K562 (cell line): ENCODE results near the gene CLASP1. TPM values are rescaled to one million over a fixed set of nuclear protein-coding genes. Genes with fewer than 3 reads are reported as not detected.
A peak's percentile ranks its signal among the peaks of the same experiment; 100 is the strongest.

Experiments
- CTBP1 ChIP-seq: fragments of 450-650 bp; IDR thresholded peaks from 2 replicates; pipeline ENCODE4 v1.6.1; 2016; ENCODE audit warnings: borderline replicate concordance
- CTCFL ChIP-seq: IDR thresholded peaks from 2 replicates; pipeline ENCODE4 v1.6.1; 2011; ENCODE audit warnings: borderline replicate concordance, low read depth, mild to moderate bottlenecking, moderate library complexity, low read length; ENCODE audit not compliant: insufficient read depth, poor library complexity, severe bottlenecking
- DEAF1 ChIP-seq: fragments of 450-650 bp; formaldehyde crosslinking; IDR thresholded peaks from 2 replicates; pipeline ENCODE4 v1.4.0; 2020; ENCODE audit warnings: mild to moderate bottlenecking, moderate library complexity
- E2F3 ChIP-seq: fragments of 250-450 bp; sonication (Bioruptor Pico); IDR thresholded peaks from 2 replicates; pipeline ENCODE4 v1.4.0; 2020; ENCODE audit warnings: mild to moderate bottlenecking
- E2F5 ChIP-seq: sonication (generic); formaldehyde crosslinking; IDR thresholded peaks from 2 replicates; pipeline ENCODE4 v1.8.0; 2022; ENCODE audit warnings: mild to moderate bottlenecking, missing genetic modification reagents
- ELF4 ChIP-seq: fragments of 450-650 bp; formaldehyde crosslinking; IDR thresholded peaks from 2 replicates; pipeline ENCODE4 v1.4.0; 2022; ENCODE audit warnings: missing genetic modification characterization
- EP400 ChIP-seq: fragments of 450-650 bp; IDR thresholded peaks from 2 replicates; pipeline ENCODE4 v1.6.1; 2017; ENCODE audit warnings: antibody characterized with exemption, mild to moderate bottlenecking, moderate library complexity
- EWSR1 ChIP-seq: fragments of 450-650 bp; IDR thresholded peaks from 2 replicates; pipeline ENCODE4 v1.6.1; 2018; ENCODE audit warnings: borderline replicate concordance, mild to moderate bottlenecking, low read depth, moderate library complexity; ENCODE audit not compliant: partially characterized antibody
- FOSL1 ChIP-seq: fragments of 200-800 bp; sonication (Bioruptor generic); conservative IDR thresholded peaks from 2 replicates; pipeline ENCODE4 v1.6.1; 2016; ENCODE audit warnings: missing genetic modification characterization, missing compliant biosample characterization
- FOXJ2 ChIP-seq: fragments of 200-800 bp; sonication (Bioruptor generic); IDR thresholded peaks from 2 replicates; pipeline ENCODE4 v1.6.1; 2016; ENCODE audit warnings: missing genetic modification characterization, missing compliant biosample characterization
- MAX ChIP-seq: sonication (generic); formaldehyde crosslinking; IDR thresholded peaks from 2 replicates; pipeline ENCODE4 v1.9.0; 2022; ENCODE audit warnings: mild to moderate bottlenecking, missing genetic modification reagents
- MLX ChIP-seq, 2 experiments: fragments of 450-650 bp in 1 of 2; sonication (generic) in 1 of 2; formaldehyde crosslinking; conservative IDR thresholded peaks; 2 replicates each; pipeline versions ENCODE4 v1.4.0 to v1.8.1; 2020 to 2022; ENCODE audit warnings: mild to moderate bottlenecking in 1 of 2, missing genetic modification reagents in 1 of 2
- MTA3 ChIP-seq: fragments of 450-650 bp; formaldehyde crosslinking; IDR thresholded peaks from 2 replicates; pipeline ENCODE4 v1.6.1; 2017; ENCODE audit warnings: mild to moderate bottlenecking, borderline replicate concordance
- MYNN ChIP-seq, 2 experiments: sonication (generic); formaldehyde crosslinking in 1 of 2; IDR thresholded peaks; 2 replicates each; pipeline versions ENCODE4 v1.5.0 to v1.6.1; 2016 to 2020; ENCODE audit warnings: antibody characterized with exemption in 1 of 2, missing genetic modification reagents in 1 of 2
- POLR2AphosphoS2 ChIP-seq: IDR thresholded peaks from 2 replicates; pipeline ENCODE4 v1.6.1; 2012; ENCODE audit warnings: low read length, improper control_type of control experiment
- PYGO2 ChIP-seq: fragments of 450-650 bp; IDR thresholded peaks from 2 replicates; pipeline ENCODE4 v1.6.1; 2016; ENCODE audit warnings: mild to moderate bottlenecking, missing genetic modification characterization, moderate library complexity, missing compliant biosample characterization
- ZNF239 ChIP-seq: fragments of 250-450 bp; sonication (Bioruptor Pico); IDR thresholded peaks from 2 replicates; pipeline ENCODE4 v1.4.0; 2020; ENCODE audit warnings: mild to moderate bottlenecking
- ZNF280B ChIP-seq: fragments of 250-450 bp; sonication (Bioruptor Pico); IDR thresholded peaks from 2 replicates; pipeline ENCODE4 v1.5.1; 2021; ENCODE audit warnings: mild to moderate bottlenecking
- ZNF408 ChIP-seq: fragments of 250-450 bp; sonication (Bioruptor Pico); IDR thresholded peaks from 2 replicates; pipeline ENCODE4 v1.4.0; 2020; ENCODE audit warnings: low read depth, mild to moderate bottlenecking, moderate library complexity
- ZSCAN32 ChIP-seq: fragments of 450-650 bp; formaldehyde crosslinking; IDR thresholded peaks from 2 replicates; pipeline ENCODE4 v1.4.0; 2020; ENCODE audit warnings: mild to moderate bottlenecking, moderate library complexity
- polyA plus RNA-seq, 8 experiments: library from polyadenylated mRNA; depleted of rRNA in 4 of 8; stranded (reverse) in 5 of 8; unstranded in 3 of 8; fragments of >200 nt; fragmentation: Nextera tagmentation in 2 of 8; fragmentation: Illumina TruSeq in 1 of 8; extraction: Ambion mirVana in 2 of 8; extraction: Trizol in 1 of 8; gene quantifications; 2 replicates each; pipeline versions ENCODE4 v1.2.1 to v1.2.3, GENCODE V29; 2011 to 2014; ENCODE audit warnings: inconsistent platforms in 1 of 8, missing spikeins in 1 of 8
- total RNA-seq, 7 experiments: library from RNA; depleted of rRNA in 6 of 7; stranded (reverse); fragments of >200 nt in 6 of 7; fragmentation: Illumina TruSeq in 2 of 7; extraction: Trizol in 2 of 7; gene quantifications; 2 replicates each; pipeline versions ENCODE4 v1.2.1 to v1.2.3, GENCODE V29; 2011 to 2021; ENCODE audit warnings: low replicate concordance in 1 of 7

CLASP1 gene
- total and polyA plus RNA-seq, 9 of the 15 experiments (the other 6 are each of a cell fraction or from before 2014, with no cell fraction given), result 1.7 to 40.3 (median 20.7) TPM

GRCh38 chr2:121649596-121650314, 493 bp upstream of the CLASP1 start (continued):
- TF ChIP-seq ZNF408 (no peak), E2F3 (CRISPR knock-in tag) (no peak), MAX (0 out of 2 replicates have a peak, but pooled peaks have one; percentile 42), E2F5 (CRISPR knock-in tag) (no peak), EP400 (peak; percentile 92), PYGO2 (tag) (no peak), FOSL1 (tag) (no peak), EWSR1 (no peak), MLX (CRISPR knock-in tag; conservative IDR thresholded peaks at IDR 0.05) (no peak), ELF4 (CRISPR knock-in tag) (no peak), ZNF239 (CRISPR knock-in tag) (peak; percentile 8; the same call in 1 of the 2 replicates), FOXJ2 (tag) (peak; percentile 66), ZNF280B (CRISPR knock-in tag) (no peak), ZSCAN32 (CRISPR knock-in tag) (no peak), MYNN (IDR thresholded peaks at IDR 0.05) (no peak), MYNN (CRISPR knock-in tag; IDR thresholded peaks at IDR 0.05) (no peak), CTCFL (no peak), DEAF1 (no peak), MTA3 (peak; percentile 98), POLR2AphosphoS2 (no peak), CTBP1 (no peak)
